Adrenal gland (tissue), 12 donors: ENCODE measurements around the gene F11. TPM values are rescaled to one million over a fixed set of nuclear protein-coding genes. Genes with fewer than 3 reads are reported as not detected.
A peak's percentile ranks its signal among the peaks of the same experiment; 100 is the strongest.

Source experiments
- DNase-seq, 7 donors: peaks; one replicate each; pipeline ENCODE4 v3.0.0-alpha.2; 2019 to 2020
- H3K27ac ChIP-seq, 5 donors: fragments of 200-600 bp; sonication (generic) in 4 of 5; 1 replicate in 3 of 5; 2 replicates in 2 of 5; pipeline versions ENCODE4 v1.5.1 to v1.8.0; 2016 to 2020; ENCODE audit warnings: mild to moderate bottlenecking in 1 of 5
- H3K27me3 ChIP-seq: fragments of 200-600 bp; 2 replicates; pipeline ENCODE4 v1.8.0; 2021
- H3K36me3 ChIP-seq, 2 donors: fragments of 200-600 bp; replicated peaks in 1 of 2; 1 replicate in 1 of 2; 2 replicates in 1 of 2; pipeline versions ENCODE4 v1.5.1 to v1.8.0; 2018 to 2022
- H3K4me1 ChIP-seq, 2 donors: fragments of 200-600 bp; replicated peaks in 1 of 2; 1 replicate in 1 of 2; 2 replicates in 1 of 2; pipeline versions ENCODE4 v1.5.1 to v1.8.0; 2018 to 2021
- H3K4me3 ChIP-seq, 4 donors: fragments of 200-600 bp; sonication (generic) in 3 of 4; one replicate each; pipeline ENCODE4 v1.5.1; 2016 to 2018
- H3K9me3 ChIP-seq, 3 donors: fragments of 200-600 bp; sonication (generic) in 1 of 3; replicated peaks in 1 of 3; 1 replicate in 2 of 3; 2 replicates in 1 of 3; pipeline versions ENCODE4 v1.5.1 to v1.8.0; 2016 to 2021
- POLR2A ChIP-seq, 2 donors: fragments of 450-650 bp; IDR thresholded peaks; one replicate each; pipeline ENCODE4 v1.6.1; 2017; ENCODE audit warnings: antibody characterized with exemption in 2 of 2, mild to moderate bottlenecking in 2 of 2, moderate library complexity in 1 of 2
- WGBS, 4 donors: extraction: QIAGEN DNeasy Blood & Tissue Kit in 2 of 4; methylation state at CpG; one replicate each; pipeline versions ENCODE4 v1.1.5 to v1.1.7; 2013 to 2017; 5-methylcytosine and 5-hydroxymethylcytosine counted together
- intact Hi-C, 2 donors: fragments of 100-400 bp; cut with DNase I; formaldehyde crosslinking; loops; one replicate each; pipeline versions ENCODE4 v1.14.1 to v1.15.0; 2022 to 2023
- polyA plus RNA-seq, 3 donors: library from polyadenylated mRNA; stranded (reverse); fragments of 200-250 nt in 2 of 3; fragments of 350-450 nt in 1 of 3; fragmentation: Illumina TruSeq in 1 of 3; extraction: RNeasy Lipid Tissue Mini Kit (QIAGEN cat#74804) in 1 of 3; gene quantifications; one replicate each; pipeline ENCODE4 v1.2.3, GENCODE V29; 2013 to 2014
- total RNA-seq, 9 donors: library from RNA; depleted of rRNA in 4 of 9; stranded (reverse); fragments of >200 nt in 4 of 9; fragments of 120-200 nt in 1 of 9; fragmentation: NEBNext Ultra II Directional in 1 of 9; extraction: Animal tissue kit (Norgen Biotek cat#: 25700) in 1 of 9; gene quantifications; one replicate each; pipeline versions ENCODE4 v1.1.0 to v1.2.4, GENCODE V29; 2013 to 2023
- TF ChIP-seq, protein P1 (sequence below), 6 experiments: fragments of 450-650 bp in 4 of 6; fragments of 200-600 bp in 2 of 6; sonication (generic) in 1 of 6; IDR thresholded peaks; 1 replicate in 5 of 6; 2 replicates in 1 of 6; pipeline versions ENCODE4 v1.5.1 to v1.8.0; 2016 to 2021; ENCODE audit warnings: antibody characterized with exemption in 6 of 6, mild to moderate bottlenecking in 2 of 6, moderate library complexity in 1 of 6
- donor health status: healthy with polysubstance abuse.
- donor health status: Bipolar disorder and iron deficiency.
- donor health status: DM: yes; HTN: yes; CAD: no.
- donor health status: DM: no; HTN: no; CAD: no.
- donor health status: DM: no; HTN: no; CAD: no.
- donor health status: DM: yes; HTN: yes; CAD: no.

The F11 gene
- total and polyA plus RNA-seq, 12 donors, result 0.07 to 0.19 (median 0.14) TPM; not detected in 8

DNA sequence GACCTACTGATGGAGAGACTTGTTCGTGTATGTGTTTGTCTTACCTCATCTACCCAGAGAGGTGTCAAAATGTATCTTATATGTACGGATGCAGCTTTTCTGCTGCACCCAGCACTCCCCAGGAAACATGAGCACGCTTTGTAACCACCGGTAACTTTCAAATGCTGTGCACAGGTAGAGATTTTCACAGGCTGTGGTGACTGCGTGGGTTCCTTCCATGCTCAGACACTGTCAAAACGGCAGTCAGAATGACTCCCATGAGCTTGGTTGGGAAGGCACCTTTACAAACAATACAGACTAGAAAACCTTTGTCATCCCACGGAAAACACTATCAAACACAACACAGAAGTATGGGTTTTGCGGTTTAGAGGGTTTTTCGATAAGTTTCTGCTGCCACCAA is 28.2 kb downstream of the F11 start:
- H3K4me1 ChIP-seq, result no peaks in the 10 kb centered on the region
- no peak overlapping the region for H3K4me3 ChIP-seq
- TF ChIP-seq, protein P1, sequence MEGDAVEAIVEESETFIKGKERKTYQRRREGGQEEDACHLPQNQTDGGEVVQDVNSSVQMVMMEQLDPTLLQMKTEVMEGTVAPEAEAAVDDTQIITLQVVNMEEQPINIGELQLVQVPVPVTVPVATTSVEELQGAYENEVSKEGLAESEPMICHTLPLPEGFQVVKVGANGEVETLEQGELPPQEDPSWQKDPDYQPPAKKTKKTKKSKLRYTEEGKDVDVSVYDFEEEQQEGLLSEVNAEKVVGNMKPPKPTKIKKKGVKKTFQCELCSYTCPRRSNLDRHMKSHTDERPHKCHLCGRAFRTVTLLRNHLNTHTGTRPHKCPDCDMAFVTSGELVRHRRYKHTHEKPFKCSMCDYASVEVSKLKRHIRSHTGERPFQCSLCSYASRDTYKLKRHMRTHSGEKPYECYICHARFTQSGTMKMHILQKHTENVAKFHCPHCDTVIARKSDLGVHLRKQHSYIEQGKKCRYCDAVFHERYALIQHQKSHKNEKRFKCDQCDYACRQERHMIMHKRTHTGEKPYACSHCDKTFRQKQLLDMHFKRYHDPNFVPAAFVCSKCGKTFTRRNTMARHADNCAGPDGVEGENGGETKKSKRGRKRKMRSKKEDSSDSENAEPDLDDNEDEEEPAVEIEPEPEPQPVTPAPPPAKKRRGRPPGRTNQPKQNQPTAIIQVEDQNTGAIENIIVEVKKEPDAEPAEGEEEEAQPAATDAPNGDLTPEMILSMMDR (IDR thresholded peaks at IDR 0.05), result no peak
- TF ChIP-seq POLR2A (IDR thresholded peaks at IDR 0.05), result no peak
- peaks cover 18% of the 10 kb centered on the region for H3K27me3 ChIP-seq
- H3K36me3 ChIP-seq, result no peaks in the 10 kb centered on the region
- 76 to 80% (median 77%) methylated on average over 9 of the region's 9 CpGs for WGBS, 4 donors
- no peak for DNase-seq
- H3K9me3 ChIP-seq, result no peaks in the 10 kb centered on the region
- no peak overlapping the region for H3K27ac ChIP-seq
- intact Hi-C loops, result loop anchor here in 1 of 2 donors (10.0 kb wide), 1 partner anchor 291 kb away; no protein-coding TSS in a partner anchor

DNA sequence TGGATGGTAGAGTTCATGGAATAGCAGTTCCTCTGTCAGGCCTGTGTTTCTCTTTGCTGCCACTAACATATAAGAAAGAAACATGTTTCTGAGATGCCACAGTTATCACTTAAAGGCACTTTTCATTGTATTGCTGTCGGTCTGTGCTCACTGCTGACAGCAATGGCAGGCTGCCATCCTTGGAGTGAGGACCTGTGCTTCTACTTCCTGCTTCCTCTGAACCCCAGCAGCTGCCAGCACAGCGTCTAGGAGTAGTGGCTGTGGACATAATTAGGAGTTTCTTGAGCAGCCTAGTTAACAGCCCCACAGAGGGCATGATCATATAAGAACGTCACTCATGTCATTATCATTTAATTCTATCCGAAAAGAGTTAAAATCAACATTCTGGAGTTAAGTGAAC is 30.5 kb downstream of the F11 start:
- TF ChIP-seq, protein P1 (IDR thresholded peaks at IDR 0.05), result no peak
- no peak for TF ChIP-seq POLR2A (IDR thresholded peaks at IDR 0.05)
- peak in 1 of 7 donors; percentile 4 for DNase-seq
- Histone ChIP-seq H3K9me3 (no peaks in the 10 kb centered on the region), H3K27ac (no peak overlapping the region), H3K4me1 (no peaks in the 10 kb centered on the region), H3K27me3 (peaks cover 18% of the 10 kb centered on the region), H3K36me3 (no peaks in the 10 kb centered on the region), H3K4me3 (no peak overlapping the region)
- intact Hi-C loops, result loop anchor here (5.0 to 10.0 kb wide), 2 partner anchors 288 to 291 kb away; no protein-coding TSS in a partner anchor
- 36 to 57% (median 50%) methylated on average over 4 of the region's 4 CpGs for WGBS, 4 donors

DNA sequence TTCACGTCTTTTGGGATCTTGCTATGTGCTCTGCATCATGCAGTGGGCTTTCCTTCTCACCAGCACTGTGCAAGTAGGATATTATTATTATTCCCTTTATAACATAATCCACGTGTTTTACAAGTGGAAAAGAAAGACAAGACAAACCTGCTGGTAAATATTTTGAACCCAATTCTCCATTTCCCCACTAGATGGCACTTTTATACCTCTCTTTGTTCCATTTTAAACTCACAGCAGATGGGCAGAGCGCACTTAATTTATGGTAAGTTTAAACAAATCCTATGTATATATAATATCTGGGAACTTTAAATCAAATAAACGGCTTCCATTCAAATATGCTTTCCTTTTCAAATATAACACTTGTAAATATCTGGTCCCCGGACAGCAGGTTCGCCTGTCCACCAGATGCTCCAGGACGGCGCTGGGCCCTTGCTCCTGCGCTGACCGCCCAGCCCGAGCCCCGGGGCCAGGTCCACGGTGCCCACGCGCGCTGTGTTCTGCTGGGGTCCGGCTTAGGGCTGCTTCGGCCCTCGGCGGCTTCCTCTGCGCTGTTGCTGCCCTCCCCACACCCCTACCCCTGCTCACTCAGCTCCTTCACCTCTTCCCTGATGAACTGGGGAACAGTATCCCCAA is 31.1 kb downstream of the F11 start:
- H3K4me1 ChIP-seq, result no peaks in the 10 kb centered on the region
- H3K9me3 ChIP-seq, result no peaks in the 10 kb centered on the region
- no peak for TF ChIP-seq POLR2A (IDR thresholded peaks at IDR 0.05)
- TF ChIP-seq, protein P1 (IDR thresholded peaks at IDR 0.05), result peak; percentile 50 to 73 (median 60)
- H3K27ac ChIP-seq, result no peak overlapping the region
- intact Hi-C loops, result loop anchor here (5.0 to 10.0 kb wide), 2 partner anchors 288 to 290 kb away; no protein-coding TSS in a partner anchor
- no peak for DNase-seq
- no peak overlapping the region for H3K4me3 ChIP-seq
- H3K27me3 ChIP-seq, result peaks cover 18% of the 10 kb centered on the region
- 44 to 48% (median 45%) methylated on average over 21 of the region's 21 CpGs for WGBS, 4 donors
- H3K36me3 ChIP-seq, result no peaks in the 10 kb centered on the region

DNA sequence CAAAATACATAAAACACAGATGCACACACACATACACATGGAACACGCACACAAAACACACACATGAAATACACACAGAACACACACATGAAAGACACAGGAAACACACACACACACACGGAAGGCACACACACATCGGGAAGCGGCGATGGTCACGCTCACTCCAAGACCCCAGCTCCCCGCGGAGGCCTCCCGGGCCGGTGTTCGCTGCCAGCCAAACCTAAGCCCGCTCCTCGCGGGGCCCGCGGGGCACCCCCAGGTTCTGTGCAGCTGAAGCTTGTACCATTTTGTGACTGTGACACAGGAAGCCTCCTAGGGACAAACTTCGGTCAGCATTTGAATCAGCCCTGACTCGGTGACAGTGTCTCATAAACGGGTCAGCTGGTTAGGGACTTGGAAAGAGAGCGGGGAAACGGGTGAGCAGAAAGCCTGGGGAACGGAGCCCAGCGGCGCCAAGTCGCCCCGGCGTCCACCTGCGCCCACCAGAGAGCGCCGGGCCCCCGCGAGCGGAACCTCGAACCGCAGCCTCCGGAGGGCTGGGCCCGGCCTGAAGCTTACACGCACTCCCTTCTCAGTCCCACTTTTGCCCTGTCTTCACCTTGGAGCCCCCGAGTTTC is 32.1 kb downstream of the F11 start:
- intact Hi-C loops, result loop anchor here (5.0 to 10.0 kb wide), 2 partner anchors 287 to 289 kb away; no protein-coding TSS in a partner anchor
- no peak overlapping the region for H3K27ac ChIP-seq

More for the DNA sequence above, 32.1 kb downstream of the F11 start:
- Histone ChIP-seq H3K27me3 (peaks cover 18% of the 10 kb centered on the region), H3K36me3 (no peaks in the 10 kb centered on the region), H3K4me1 (no peaks in the 10 kb centered on the region), H3K4me3 (no peak overlapping the region), H3K9me3 (no peaks in the 10 kb centered on the region)
- 20 to 43% (median 25%) methylated on average over 16 to 39 of the region's 39 CpGs for WGBS, 4 donors
- no peak for DNase-seq
- TF ChIP-seq, protein P1 (IDR thresholded peaks at IDR 0.05), result no peak
- TF ChIP-seq POLR2A (IDR thresholded peaks at IDR 0.05), result no peak
